Thoracic aorta (tissue), 2 donors: ENCODE measurements around the gene PTPN21. TPM values are rescaled to one million over a fixed set of nuclear protein-coding genes. Genes with fewer than 3 reads are reported as not detected.

ENCODE experiments used
- ATAC-seq: fragments of 150-250 bp; one replicate; pipeline ENCODE4 v1.8.0; 2017; ENCODE audit warnings: low read depth; ENCODE audit not compliant: insufficient number of reproducible peaks, low FRiP score
- DNase-seq: peaks from one replicate; pipeline ENCODE4 v3.0.0-alpha.2; 2020; ENCODE audit warnings: low spot score
- H3K27ac ChIP-seq, 2 donors: fragments of 200-600 bp; sonication (generic); 1 replicate in 1 of 2; 2 replicates in 1 of 2; pipeline ENCODE4 v1.5.1; 2016; ENCODE audit warnings: mild to moderate bottlenecking in 2 of 2, moderate library complexity in 2 of 2
- H3K27me3 ChIP-seq: fragments of 200-600 bp; sonication (generic); replicated peaks from 2 replicates; pipeline ENCODE4 v1.6.0; 2016; ENCODE audit warnings: mild to moderate bottlenecking; ENCODE audit not compliant: insufficient read depth
- H3K36me3 ChIP-seq: fragments of 200-600 bp; sonication (generic); one replicate; pipeline ENCODE4 v1.5.1; 2016
- H3K4me1 ChIP-seq, 2 donors: fragments of 200-600 bp; sonication (generic); 1 replicate in 1 of 2; 2 replicates in 1 of 2; pipeline versions ENCODE4 v1.5.1 to v1.6.0; 2016; ENCODE audit warnings: low read depth in 2 of 2, mild to moderate bottlenecking in 1 of 2; ENCODE audit not compliant: control insufficient read depth in 1 of 2
- H3K4me3 ChIP-seq: fragments of 200-600 bp; sonication (generic); 2 replicates; pipeline ENCODE4 v1.5.1; 2016; ENCODE audit warnings: mild to moderate bottlenecking
- H3K9me3 ChIP-seq: fragments of 200-600 bp; sonication (generic); 2 replicates; pipeline ENCODE4 v1.5.1; 2016
- CTCF ChIP-seq: fragments of 200-600 bp; sonication (generic); IDR thresholded peaks from one replicate; pipeline ENCODE4 v1.5.1; 2019; ENCODE audit warnings: antibody characterized with exemption
- total RNA-seq, 2 donors: library from RNA; depleted of rRNA; stranded (reverse); fragments of >200 nt; gene quantifications; one replicate each; pipeline versions ENCODE4 v1.1.0 to v1.2.3, GENCODE V29; 2016

PTPN21 gene
- total RNA-seq, 2 donors from 2014 or later, result 32.5 to 38.6 TPM

- ATAC-seq, result no peak
- no peak overlapping the region for H3K4me3 ChIP-seq
- H3K27ac ChIP-seq, result no peak overlapping the region
- no peaks in the 10 kb centered on the region for H3K27me3 ChIP-seq
- no peak for DNase-seq
- no peak for TF ChIP-seq CTCF
- no peaks in the 10 kb centered on the region for H3K9me3 ChIP-seq
- peaks cover 11% of the 10 kb centered on the region for H3K36me3 ChIP-seq
- H3K4me1 ChIP-seq, result peaks cover 21 to 49% of the 10 kb centered on the region in 2 donors
Observed at GRCh38 chr14:88550078-88550477, 4.7 kb downstream of the PTPN21 start.

- H3K27me3 ChIP-seq, result no peaks in the 10 kb centered on the region
- no peak overlapping the region for H3K4me3 ChIP-seq
- H3K36me3 ChIP-seq, result peaks cover 11% of the 10 kb centered on the region
- TF ChIP-seq CTCF, result no peak
- peaks cover 11 to 50% of the 10 kb centered on the region in 2 donors for H3K4me1 ChIP-seq
- DNase-seq (no peak), ATAC-seq (no peak)
- H3K9me3 ChIP-seq, result no peaks in the 10 kb centered on the region
- H3K27ac ChIP-seq, result no peak overlapping the region
Observed at GRCh38 chr14:88547386-88547780, 7.4 kb downstream of the PTPN21 start.

GRCh38 chr14:88546621-88547385 lies 8.0 kb downstream of the PTPN21 start:
- Histone ChIP-seq H3K9me3 (no peaks in the 10 kb centered on the region), H3K4me3 (no peak overlapping the region), H3K4me1 (peaks cover 10 to 44% of the 10 kb centered on the region in 2 donors), H3K27ac (no peak overlapping the region), H3K36me3 (peaks cover 11% of the 10 kb centered on the region), H3K27me3 (no peaks in the 10 kb centered on the region)
- no peak for TF ChIP-seq CTCF
- DNase-seq (no peak), ATAC-seq (no peak)

- Histone ChIP-seq H3K9me3 (no peaks in the 10 kb centered on the region), H3K27ac (no peak overlapping the region), H3K36me3 (peaks cover 11% of the 10 kb centered on the region), H3K27me3 (no peaks in the 10 kb centered on the region), H3K4me1 (peaks cover under 1 to 46% of the 10 kb centered on the region in 2 donors), H3K4me3 (no peak overlapping the region)
- TF ChIP-seq CTCF, result no peak
- no peak for ATAC-seq
- no peak for DNase-seq
Observed at GRCh38 chr14:88545256-88545655, 9.6 kb downstream of the PTPN21 start.

GRCh38 chr14:88542857-88543795 lies 11.7 kb downstream of the PTPN21 start:
- H3K27me3 ChIP-seq, result no peaks in the 10 kb centered on the region
- H3K9me3 ChIP-seq, result no peaks in the 10 kb centered on the region
- DNase-seq, result no peak
- no peak for ATAC-seq
- no peak overlapping the region for H3K27ac ChIP-seq
- TF ChIP-seq CTCF, result no peak
- H3K36me3 ChIP-seq, result no peaks in the 10 kb centered on the region
- H3K4me1 ChIP-seq, result peaks cover 0 to 37% of the 10 kb centered on the region in 2 donors
- H3K4me3 ChIP-seq, result no peak overlapping the region
